ENCODE measurements around the gene KCNMB1. TPM values are rescaled to one million over a fixed set of nuclear protein-coding genes. Genes with fewer than 3 reads are reported as not detected.

The KCNMB1 gene
- total and polyA plus RNA-seq, 2 donors (not counting 1 experiment from before 2014, with no cell fraction given) = not detected

- Histone ChIP-seq H2AFZ (ENCODE audit: low read length) (no peak overlapping the region), H3K79me2 (ENCODE audit: control insufficient read depth, insufficient read depth, low read length) (no peaks in the 10 kb centered on the region), H3K9ac (ENCODE audit: insufficient read depth, low read length) (no peak overlapping the region), H3K9me3 (ENCODE audit: control insufficient read depth, insufficient read depth, low read depth, low read length) (no peaks in the 10 kb centered on the region), H3K4me3 (replicated peaks in 1 of 4; ENCODE audit: control extremely low read depth in 1 of 4, insufficient read depth in 1 of 4, low read depth in 3 of 4, low read length in 4 of 4) (no peak overlapping the region), H3K4me2 (ENCODE audit: extremely low read depth, insufficient read depth, low read length) (no peak overlapping the region), H3K36me3 (ENCODE audit: control insufficient read depth, insufficient read depth, low read length) (no peaks in the 10 kb centered on the region), H3K27ac (ENCODE audit: insufficient read depth, low read length) (no peak overlapping the region), H3K4me1 (ENCODE audit: control insufficient read depth, extremely low read depth, insufficient read depth, low read length) (no peaks in the 10 kb centered on the region), H4K20me1 (ENCODE audit: control insufficient read depth, extremely low read depth, insufficient read depth, low read length) (no peaks in the 10 kb centered on the region), H3K27me3 (ENCODE audit: control insufficient read depth, insufficient read depth, low read length) (no peaks in the 10 kb centered on the region)
- no peak for TF ChIP-seq EZH2 (IDR thresholded peaks at IDR 0.05; ENCODE audit: low read length, missing control alignments)
- no peak for TF ChIP-seq CTCF (conservative IDR thresholded peaks at IDR 0.05 in 1 of 2, IDR thresholded peaks at IDR 0.05 in 1 of 2; ENCODE audit: low read depth in 1 of 2, low read length in 2 of 2)
- DNase-seq (ENCODE audit: low read depth in 2 of 2) = no peak
Observed at GRCh38 chr5:170375283-170375682, 13.9 kb downstream of the KCNMB1 start.

- H3K4me3 ChIP-seq (replicated peaks in 1 of 4; ENCODE audit: control extremely low read depth in 1 of 4, insufficient read depth in 1 of 4, low read depth in 3 of 4, low read length in 4 of 4) = no peak overlapping the region
- no peak for DNase-seq (ENCODE audit: low read depth in 2 of 2)
- H4K20me1 ChIP-seq (ENCODE audit: control insufficient read depth, extremely low read depth, insufficient read depth, low read length) = no peaks in the 10 kb centered on the region
- H3K36me3 ChIP-seq (ENCODE audit: control insufficient read depth, insufficient read depth, low read length) = no peaks in the 10 kb centered on the region
- no peaks in the 10 kb centered on the region for H3K79me2 ChIP-seq (ENCODE audit: control insufficient read depth, insufficient read depth, low read length)
- no peak overlapping the region for H3K4me2 ChIP-seq (ENCODE audit: extremely low read depth, insufficient read depth, low read length)
- H3K9ac ChIP-seq (ENCODE audit: insufficient read depth, low read length) = no peak overlapping the region
- H2AFZ ChIP-seq (ENCODE audit: low read length) = no peak overlapping the region
- H3K4me1 ChIP-seq (ENCODE audit: control insufficient read depth, extremely low read depth, insufficient read depth, low read length) = no peaks in the 10 kb centered on the region
- no peak overlapping the region for H3K27ac ChIP-seq (ENCODE audit: insufficient read depth, low read length)
- no peaks in the 10 kb centered on the region for H3K27me3 ChIP-seq (ENCODE audit: control insufficient read depth, insufficient read depth, low read length)
- H3K9me3 ChIP-seq (ENCODE audit: control insufficient read depth, insufficient read depth, low read depth, low read length) = no peaks in the 10 kb centered on the region
- TF ChIP-seq CTCF (conservative IDR thresholded peaks at IDR 0.05 in 1 of 2, IDR thresholded peaks at IDR 0.05 in 1 of 2; ENCODE audit: low read depth in 1 of 2, low read length in 2 of 2) = no peak
- no peak for TF ChIP-seq EZH2 (IDR thresholded peaks at IDR 0.05; ENCODE audit: low read length, missing control alignments)
Observed at GRCh38 chr5:170372971-170373370, 16.2 kb downstream of the KCNMB1 start.

DNA sequence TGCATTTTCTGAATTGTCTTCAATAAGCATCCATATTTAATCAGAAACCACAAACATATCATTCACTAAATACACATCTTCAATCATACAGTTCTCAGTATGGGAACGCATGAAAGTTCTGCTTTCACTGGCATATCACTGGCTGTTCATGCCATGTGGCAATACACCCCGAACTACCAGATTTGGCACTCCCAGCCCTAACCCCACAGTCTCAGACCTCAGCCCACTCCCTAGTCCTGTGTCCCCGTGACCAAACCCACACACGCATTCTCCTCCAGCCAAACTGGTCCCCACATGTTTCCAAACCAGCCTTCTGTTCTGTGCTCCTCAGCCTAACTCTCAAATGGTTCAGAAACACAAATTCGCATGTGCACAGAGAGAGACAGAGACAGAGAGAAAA, 20.6 kb downstream of the KCNMB1 start:
- DNase-seq (ENCODE audit: low read depth in 2 of 2) = no peak
- Histone ChIP-seq H3K4me1 (ENCODE audit: control insufficient read depth, extremely low read depth, insufficient read depth, low read length) (no peaks in the 10 kb centered on the region), H3K4me2 (ENCODE audit: extremely low read depth, insufficient read depth, low read length) (no peak overlapping the region), H3K4me3 (replicated peaks in 1 of 4; ENCODE audit: control extremely low read depth in 1 of 4, insufficient read depth in 1 of 4, low read depth in 3 of 4, low read length in 4 of 4) (no peak overlapping the region), H3K27me3 (ENCODE audit: control insufficient read depth, insufficient read depth, low read length) (no peaks in the 10 kb centered on the region), H3K27ac (ENCODE audit: insufficient read depth, low read length) (no peak overlapping the region), H3K9me3 (ENCODE audit: control insufficient read depth, insufficient read depth, low read depth, low read length) (no peaks in the 10 kb centered on the region), H3K79me2 (ENCODE audit: control insufficient read depth, insufficient read depth, low read length) (no peaks in the 10 kb centered on the region), H4K20me1 (ENCODE audit: control insufficient read depth, extremely low read depth, insufficient read depth, low read length) (no peaks in the 10 kb centered on the region), H2AFZ (ENCODE audit: low read length) (no peak overlapping the region), H3K9ac (ENCODE audit: insufficient read depth, low read length) (no peak overlapping the region), H3K36me3 (ENCODE audit: control insufficient read depth, insufficient read depth, low read length) (no peaks in the 10 kb centered on the region)
- TF ChIP-seq EZH2 (IDR thresholded peaks at IDR 0.05; ENCODE audit: low read length, missing control alignments) (no peak), CTCF (conservative IDR thresholded peaks at IDR 0.05 in 1 of 2, IDR thresholded peaks at IDR 0.05 in 1 of 2; ENCODE audit: low read depth in 1 of 2, low read length in 2 of 2) (no peak)
